Duodenal mucosa (tissue), 2 donors: ENCODE data around the gene ARG2.
"Not testable (repeated sequence)": the region's sequence is repeated elsewhere in the genome, so short reads cannot be mapped to it uniquely, and the experiment has no call there.

Experiments used
- H3K27ac ChIP-seq: one replicate; pipeline ENCODE4 v1.7.0; 2013; ENCODE audit warnings: low read depth, low read length
- H3K27me3 ChIP-seq, 2 donors: one replicate each; pipeline ENCODE4 v1.7.0; 2013; ENCODE audit warnings: low read length in 2 of 2, control low read depth in 1 of 2; ENCODE audit not compliant: insufficient read depth in 2 of 2, control insufficient read depth in 1 of 2
- H3K36me3 ChIP-seq, 2 donors: one replicate each; pipeline ENCODE4 v1.7.0; 2013; ENCODE audit warnings: low read length in 2 of 2, control low read depth in 1 of 2; ENCODE audit not compliant: insufficient read depth in 2 of 2, control insufficient read depth in 1 of 2
- H3K4me1 ChIP-seq, 2 donors: one replicate each; pipeline ENCODE4 v1.7.0; 2013; ENCODE audit warnings: low read length in 2 of 2, control low read depth in 1 of 2; ENCODE audit not compliant: insufficient read depth in 2 of 2, control insufficient read depth in 1 of 2
- H3K4me3 ChIP-seq, 2 donors: one replicate each; pipeline ENCODE4 v1.7.0; 2013; ENCODE audit warnings: low read length in 2 of 2, low read depth in 1 of 2
- H3K9ac ChIP-seq, 2 donors: one replicate each; pipeline ENCODE4 v1.7.0; 2013; ENCODE audit warnings: low read length in 2 of 2, low read depth in 1 of 2
- H3K9me3 ChIP-seq, 2 donors: one replicate each; pipeline ENCODE4 v1.7.0; 2013; ENCODE audit warnings: low read length in 2 of 2, control low read depth in 1 of 2; ENCODE audit not compliant: control insufficient read depth in 1 of 2

Gene ARG2

GRCh38 chr14:67609642-67610310 is 9.9 kb upstream of the ARG2 start:
- Histone ChIP-seq H3K4me3 (no peak overlapping the region), H3K4me1 (no peaks in the 10 kb centered on the region), H3K36me3 (no peaks in the 10 kb centered on the region), H3K27ac (no peak overlapping the region), H3K27me3 (no peaks in the 10 kb centered on the region), H3K9ac (no peak overlapping the region), H3K9me3 (no peaks in the 10 kb centered on the region)

- no peak overlapping the region for H3K27ac ChIP-seq
- no peaks in the 10 kb centered on the region for H3K4me1 ChIP-seq
- no peaks in the 10 kb centered on the region for H3K36me3 ChIP-seq
- H3K4me3 ChIP-seq, result no peak overlapping the region
- no peaks in the 10 kb centered on the region for H3K27me3 ChIP-seq
- H3K9me3 ChIP-seq, result no peaks in the 10 kb centered on the region
- H3K9ac ChIP-seq, result no peak overlapping the region
These were observed 9.2 kb upstream of the ARG2 start for GRCh38 chr14:67610491-67610890.

- no peaks in the 10 kb centered on the region for H3K9me3 ChIP-seq
- no peaks in the 10 kb centered on the region for H3K36me3 ChIP-seq
- peaks cover 0 to 8% of the 10 kb centered on the region in 2 donors for H3K27me3 ChIP-seq
- H3K27ac ChIP-seq, result no peak overlapping the region
- H3K4me3 ChIP-seq, result no peak overlapping the region
- H3K9ac ChIP-seq, result peak overlapping the region; percentile 78 to 82
- peaks cover 12 to 21% of the 10 kb centered on the region in 2 donors for H3K4me1 ChIP-seq
These were observed 1.1 kb upstream of the ARG2 start for GRCh38 chr14:67618617-67619063.

- Histone ChIP-seq H3K27me3 (peaks cover 0 to 8% of the 10 kb centered on the region in 2 donors), H3K9me3 (no peaks in the 10 kb centered on the region), H3K4me1 (peaks cover 12 to 21% of the 10 kb centered on the region in 2 donors), H3K27ac (no peak overlapping the region), H3K4me3 (peak overlapping the region; percentile 83), H3K9ac (peak overlapping the region; percentile 78 to 82), H3K36me3 (no peaks in the 10 kb centered on the region)
These were observed 581 bp downstream of the ARG2 start for GRCh38 chr14:67620217-67620785.

GRCh38 chr14:67622675-67623074 is 3.0 kb downstream of the ARG2 start:
- Histone ChIP-seq H3K27me3 (peaks cover 0 to 8% of the 10 kb centered on the region in 2 donors), H3K36me3 (no peaks in the 10 kb centered on the region), H3K4me1 (peaks cover 12 to 21% of the 10 kb centered on the region in 2 donors), H3K27ac (no peak overlapping the region), H3K4me3 (no peak overlapping the region), H3K9me3 (no peaks in the 10 kb centered on the region), H3K9ac (no peak overlapping the region)

- no peak overlapping the region for H3K4me3 ChIP-seq
- H3K4me1 ChIP-seq, result peaks cover 12 to 21% of the 10 kb centered on the region in 2 donors
- peaks cover 0 to 8% of the 10 kb centered on the region in 2 donors for H3K27me3 ChIP-seq
- H3K9me3 ChIP-seq, result no peaks in the 10 kb centered on the region
- H3K9ac ChIP-seq, result no peak overlapping the region
- no peaks in the 10 kb centered on the region for H3K36me3 ChIP-seq
- no peak overlapping the region for H3K27ac ChIP-seq
These were observed 3.4 kb downstream of the ARG2 start for GRCh38 chr14:67623114-67623513.

GRCh38 chr14:67626131-67626530 is 6.4 kb downstream of the ARG2 start:
- not testable (repeated sequence) for H3K9ac ChIP-seq, H3K9me3 ChIP-seq, H3K27me3 ChIP-seq, H3K4me1 ChIP-seq, H3K4me3 ChIP-seq, H3K36me3 ChIP-seq, H3K27ac ChIP-seq

GRCh38 chr14:67627519-67627918 is 7.8 kb downstream of the ARG2 start:
- H3K36me3 ChIP-seq, result no peaks in the 10 kb centered on the region
- H3K27me3 ChIP-seq, result no peaks in the 10 kb centered on the region
- no peaks in the 10 kb centered on the region for H3K9me3 ChIP-seq
- H3K9ac ChIP-seq, result no peak overlapping the region
- H3K4me1 ChIP-seq, result peaks cover 0 to 2% of the 10 kb centered on the region in 2 donors
- H3K4me3 ChIP-seq, result no peak overlapping the region
- H3K27ac ChIP-seq, result no peak overlapping the region

GRCh38 chr14:67630186-67630585 is 10.5 kb downstream of the ARG2 start:
- Histone ChIP-seq H3K27me3 (no peaks in the 10 kb centered on the region), H3K4me3 (no peak overlapping the region), H3K9me3 (no peaks in the 10 kb centered on the region), H3K9ac (no peak overlapping the region), H3K27ac (no peak overlapping the region), H3K36me3 (no peaks in the 10 kb centered on the region), H3K4me1 (peaks cover 0 to 4% of the 10 kb centered on the region in 2 donors)

GRCh38 chr14:67630938-67631337 is 11.2 kb downstream of the ARG2 start:
- H3K36me3 ChIP-seq, result no peaks in the 10 kb centered on the region
- no peaks in the 10 kb centered on the region for H3K27me3 ChIP-seq
- no peaks in the 10 kb centered on the region for H3K9me3 ChIP-seq
- H3K9ac ChIP-seq, result no peak overlapping the region
- H3K4me3 ChIP-seq, result no peak overlapping the region
- peaks cover 0 to 5% of the 10 kb centered on the region in 2 donors for H3K4me1 ChIP-seq
- H3K27ac ChIP-seq, result no peak overlapping the region
